Effector CD4-positive, alpha-beta T cell (primary cell): ENCODE results near the gene SPATA21.

Source experiments
- DNase-seq: peaks from one replicate; pipeline ENCODE4 v3.0.0-alpha.2; 2020

The SPATA21 gene

DNA sequence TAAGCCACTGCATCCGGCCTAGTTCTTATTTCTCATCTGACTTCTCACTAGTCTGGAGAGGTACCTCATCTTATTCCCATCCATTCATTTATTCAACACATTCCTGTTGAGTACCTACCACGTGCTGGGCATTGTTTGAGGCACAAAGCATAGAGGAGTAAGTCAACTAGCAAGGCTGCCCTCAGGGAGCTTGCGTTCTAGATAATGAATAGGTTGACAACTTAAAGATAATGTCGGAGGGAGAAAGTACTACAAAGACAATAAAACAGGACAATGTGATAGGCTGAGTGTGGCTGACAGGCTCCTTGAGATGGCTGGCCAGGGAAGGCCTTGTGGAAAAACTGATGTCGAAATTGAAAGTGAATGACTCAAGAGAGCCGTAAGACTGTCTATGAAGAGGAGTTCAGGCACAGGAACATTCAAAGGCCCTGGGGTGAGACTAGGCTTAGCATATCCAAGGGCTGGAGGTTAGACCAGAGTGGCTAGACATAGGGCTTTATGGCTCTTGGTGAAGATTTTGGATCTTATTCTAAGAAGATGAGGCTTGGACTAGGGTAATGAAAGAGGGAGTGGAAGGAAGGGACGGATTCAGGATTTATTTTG is 18.3 kb downstream of the SPATA21 start:
- no peak for DNase-seq

- no peak for DNase-seq
Observed at GRCh38 chr1:16413191-16413590, 24.0 kb downstream of the SPATA21 start.

GRCh38 chr1:16410803-16411202 is 26.4 kb downstream of the SPATA21 start:
- DNase-seq: no peak

DNA sequence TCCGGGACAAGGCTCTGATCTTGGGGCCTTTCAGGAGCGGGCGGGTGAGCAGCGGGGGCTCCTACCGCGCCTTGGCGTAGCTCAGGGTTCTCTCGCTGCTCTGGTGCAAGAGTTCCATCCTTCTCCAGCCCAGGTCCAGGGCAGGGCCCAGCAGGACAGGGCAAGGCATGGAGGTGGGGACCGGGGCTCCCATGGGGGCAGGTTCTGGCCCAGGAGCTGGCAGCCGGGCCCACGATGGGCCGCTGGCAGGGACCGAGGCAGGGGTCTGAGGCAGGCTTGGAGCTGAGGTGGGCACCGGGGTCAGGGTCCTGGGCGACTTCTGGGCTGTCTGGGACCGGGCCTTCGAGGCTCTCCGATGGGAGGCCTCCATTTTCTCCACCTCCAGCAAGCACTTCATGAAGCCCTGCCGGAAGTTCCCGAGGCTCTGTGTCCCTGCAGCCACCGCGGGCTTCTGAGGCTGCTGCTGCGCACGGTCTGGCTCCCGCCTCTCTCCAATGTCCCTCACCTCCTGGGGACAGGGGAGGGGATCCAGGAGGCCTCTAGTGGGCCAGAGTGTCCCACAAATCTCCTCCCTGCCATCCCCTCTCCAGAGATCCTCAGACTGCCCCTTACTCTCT is 27.6 kb downstream of the SPATA21 start:
- DNase-seq: no peak

DNA sequence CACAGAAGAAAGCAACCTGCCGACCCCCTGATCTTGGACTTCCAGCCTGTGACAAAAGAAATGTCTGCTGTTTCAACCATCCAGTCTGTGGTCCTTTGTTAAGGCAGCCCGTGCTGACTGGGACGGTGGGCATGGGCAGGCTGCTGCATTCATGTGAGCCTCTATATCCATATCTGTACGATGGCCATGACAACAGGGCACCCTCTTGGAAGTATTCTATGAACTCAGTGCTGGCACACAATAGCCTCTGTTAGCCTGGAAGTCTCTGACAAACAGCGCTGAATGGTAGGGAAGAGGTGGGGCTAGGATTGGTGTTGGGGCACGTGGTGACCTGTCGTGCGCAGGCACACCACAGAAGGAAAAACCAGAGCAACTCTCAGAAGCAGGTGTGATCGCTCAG is 30.4 kb downstream of the SPATA21 start:
- no peak for DNase-seq

DNA sequence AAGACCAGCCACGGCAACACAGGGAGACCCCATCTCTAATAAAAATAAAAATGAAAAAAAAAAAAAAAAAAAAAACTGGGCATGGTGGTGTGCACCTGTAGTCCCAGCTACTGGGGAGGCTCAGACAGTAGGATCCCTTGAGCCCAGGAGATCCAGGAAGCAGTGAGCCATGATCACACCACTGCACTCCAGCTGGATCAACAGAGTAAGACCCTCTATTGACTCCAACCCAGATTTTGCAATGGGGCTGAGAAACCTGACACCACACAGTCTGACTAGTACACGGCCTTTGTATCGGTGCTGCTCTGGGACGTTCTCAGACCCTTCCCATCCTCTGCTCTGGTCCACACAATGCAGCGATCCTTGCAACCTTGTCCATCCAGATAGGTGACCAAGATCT is 31.8 kb downstream of the SPATA21 start:
- no peak for DNase-seq

GRCh38 chr1:16402742-16403141 is 34.5 kb downstream of the SPATA21 start:
- no peak for DNase-seq

DNA sequence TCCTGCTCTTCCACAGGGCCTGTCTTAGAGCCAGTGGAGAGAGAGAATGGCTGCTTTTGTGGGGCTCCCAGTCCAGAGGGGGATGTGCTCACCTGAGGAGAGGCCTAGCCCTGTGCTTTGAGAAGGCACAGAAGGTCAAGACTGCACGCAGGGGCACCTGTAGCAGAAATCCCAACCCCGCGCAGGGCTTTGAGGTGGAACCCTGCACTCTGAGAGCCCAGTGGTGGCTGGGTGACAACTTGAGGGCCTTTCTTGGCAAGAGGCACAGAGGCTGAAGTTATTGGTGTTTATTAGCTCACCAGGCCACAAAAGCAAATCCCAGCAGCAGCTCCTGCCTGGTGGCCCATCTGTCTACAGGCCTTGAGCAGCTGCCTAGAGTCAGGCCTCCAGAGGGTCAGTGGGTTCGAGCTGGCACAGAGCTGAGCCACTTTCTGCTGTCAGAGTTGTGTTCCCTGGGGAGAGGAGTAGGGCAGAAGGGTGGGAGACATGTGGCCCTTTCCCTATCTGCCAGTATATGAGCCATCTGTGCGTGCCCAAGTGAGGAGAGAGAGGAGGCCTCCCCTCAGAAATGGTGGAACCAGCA is 38.8 kb downstream of the SPATA21 start:
- DNase-seq: no peak

DNA sequence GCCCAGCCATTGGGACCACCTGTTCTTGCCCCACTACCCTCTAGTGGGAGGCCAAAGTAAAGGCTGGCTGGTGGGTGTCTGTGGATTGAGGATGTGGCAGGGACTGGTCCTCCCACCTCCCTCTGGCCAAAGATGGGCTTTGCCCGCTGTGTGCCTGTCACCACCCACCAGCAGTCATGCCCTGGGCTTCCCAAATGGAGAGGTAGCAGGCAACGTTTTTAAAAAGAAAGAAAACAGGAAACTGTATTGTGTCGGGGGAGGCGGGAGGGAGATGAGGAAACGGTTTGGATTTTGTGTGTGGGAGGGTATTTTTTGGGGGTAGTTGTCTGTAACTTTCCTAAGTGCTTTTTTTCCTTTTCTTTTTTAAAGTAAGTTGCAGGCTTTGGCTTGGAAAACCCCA is 40.1 kb downstream of the SPATA21 start:
- no peak for DNase-seq

GRCh38 chr1:16396591-16396990 is 40.6 kb downstream of the SPATA21 start:
- no peak for DNase-seq

- DNase-seq: no peak
Observed at GRCh38 chr1:16394977-16395376, 42.2 kb downstream of the SPATA21 start.

DNA sequence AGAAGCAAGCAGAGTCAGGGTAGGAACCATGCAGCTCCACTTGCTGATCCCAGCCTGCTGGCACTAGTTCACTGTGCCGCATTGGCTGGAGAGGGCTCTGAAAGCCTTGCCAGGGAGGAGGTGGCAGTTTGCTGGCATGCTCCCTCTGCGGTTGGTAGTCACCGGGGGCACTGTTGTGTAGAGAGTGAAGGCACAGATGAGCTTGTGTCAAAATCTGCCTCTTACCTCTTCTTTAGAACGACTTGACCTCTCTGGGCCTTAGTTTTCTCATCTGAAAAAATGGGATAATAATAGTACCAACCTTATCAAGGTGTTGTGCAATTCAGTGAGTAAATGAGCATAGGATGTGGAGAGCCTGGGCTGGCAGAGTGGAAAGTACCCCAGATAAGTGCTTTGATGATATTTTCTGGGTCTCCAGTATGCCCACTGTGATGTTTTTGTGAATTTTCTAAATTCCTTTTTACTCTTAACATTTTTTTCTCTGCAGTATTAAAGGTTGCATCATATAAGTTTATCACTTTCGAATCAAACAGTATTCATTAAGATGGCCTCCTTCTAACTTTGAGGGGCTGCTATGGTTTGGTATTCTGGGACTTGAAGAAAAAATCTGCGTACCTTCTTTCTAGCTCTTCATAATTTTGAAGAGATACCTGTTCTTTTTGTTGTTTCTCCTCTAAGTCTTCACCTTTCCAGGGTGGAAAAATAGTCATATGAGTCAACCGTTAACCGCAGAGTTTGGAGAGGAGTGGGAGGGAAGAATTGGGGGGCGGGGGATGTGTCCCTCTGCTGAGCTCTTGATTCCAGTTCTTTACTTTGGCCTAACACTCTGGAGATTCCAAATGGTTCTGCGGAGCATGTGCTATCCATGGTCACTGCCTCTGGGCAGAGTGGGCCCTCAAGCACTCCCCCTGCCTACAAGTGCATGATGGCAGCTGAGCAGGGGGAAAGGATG is 43.4 kb downstream of the SPATA21 start:
- DNase-seq: no peak

DNA sequence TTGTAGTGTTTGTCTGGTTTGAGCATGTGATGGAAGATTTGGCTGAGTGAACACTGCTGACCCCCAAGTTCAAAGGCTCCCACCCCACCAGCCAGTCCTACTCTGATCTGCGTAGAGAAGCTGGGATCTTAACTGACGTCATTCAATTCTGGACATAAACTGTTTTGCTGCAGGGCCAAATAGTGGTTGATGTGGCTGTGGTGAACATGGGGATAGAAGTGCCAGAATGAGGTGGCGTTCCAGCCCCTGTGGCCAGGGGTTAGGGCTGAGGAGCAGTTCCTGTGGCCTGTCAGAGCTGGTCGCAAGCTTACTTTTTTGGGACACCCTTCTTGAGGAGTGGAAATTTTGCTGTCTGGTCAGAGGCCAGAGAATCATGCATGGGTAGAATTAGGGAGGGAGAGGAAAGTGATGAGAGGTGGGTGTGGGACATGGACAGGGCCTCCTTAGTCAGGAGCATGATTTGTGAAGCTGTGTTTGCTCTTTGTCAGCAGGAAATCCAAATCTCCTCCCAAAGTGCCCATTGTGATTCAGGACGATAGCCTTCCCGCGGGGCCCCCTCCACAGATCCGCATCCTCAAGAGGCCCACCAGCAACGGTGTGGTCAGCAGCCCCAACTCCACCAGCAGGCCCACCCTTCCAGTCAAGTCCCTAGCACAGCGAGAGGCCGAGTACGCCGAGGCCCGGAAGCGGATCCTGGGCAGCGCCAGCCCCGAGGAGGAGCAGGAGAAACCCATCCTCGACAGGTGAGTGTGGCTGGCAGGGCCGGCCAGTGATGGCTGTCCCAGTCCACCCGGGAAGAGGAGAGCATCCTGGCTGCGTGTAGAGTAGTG is 44.3 kb downstream of the SPATA21 start:
- DNase-seq: no peak

DNA sequence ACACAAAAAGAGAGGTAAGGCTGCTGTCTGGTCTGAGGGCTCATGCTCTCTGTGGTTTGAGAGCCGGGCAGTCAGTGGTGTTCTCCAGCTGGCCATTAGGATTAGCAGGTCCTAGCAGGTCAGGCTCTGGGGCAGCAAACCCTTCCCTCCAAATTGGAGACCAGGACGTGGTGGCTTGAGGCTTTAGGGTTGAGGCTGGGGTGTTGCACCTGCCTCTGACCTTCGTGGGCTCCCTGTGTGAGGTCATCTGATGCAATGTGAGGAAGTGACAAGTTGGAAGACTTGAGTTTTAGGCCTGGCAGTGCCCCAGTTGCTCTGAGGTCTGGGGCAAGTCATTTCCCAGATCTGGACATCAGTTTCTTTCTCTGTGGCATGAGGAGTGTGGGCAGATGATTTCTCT is 45.8 kb downstream of the SPATA21 start:
- DNase-seq: no peak

- DNase-seq: no peak
Observed at GRCh38 chr1:16387201-16388188, 49.7 kb downstream of the SPATA21 start.

- DNase-seq: no peak
Observed at GRCh38 chr1:16386454-16387113, 50.6 kb downstream of the SPATA21 start.

DNA sequence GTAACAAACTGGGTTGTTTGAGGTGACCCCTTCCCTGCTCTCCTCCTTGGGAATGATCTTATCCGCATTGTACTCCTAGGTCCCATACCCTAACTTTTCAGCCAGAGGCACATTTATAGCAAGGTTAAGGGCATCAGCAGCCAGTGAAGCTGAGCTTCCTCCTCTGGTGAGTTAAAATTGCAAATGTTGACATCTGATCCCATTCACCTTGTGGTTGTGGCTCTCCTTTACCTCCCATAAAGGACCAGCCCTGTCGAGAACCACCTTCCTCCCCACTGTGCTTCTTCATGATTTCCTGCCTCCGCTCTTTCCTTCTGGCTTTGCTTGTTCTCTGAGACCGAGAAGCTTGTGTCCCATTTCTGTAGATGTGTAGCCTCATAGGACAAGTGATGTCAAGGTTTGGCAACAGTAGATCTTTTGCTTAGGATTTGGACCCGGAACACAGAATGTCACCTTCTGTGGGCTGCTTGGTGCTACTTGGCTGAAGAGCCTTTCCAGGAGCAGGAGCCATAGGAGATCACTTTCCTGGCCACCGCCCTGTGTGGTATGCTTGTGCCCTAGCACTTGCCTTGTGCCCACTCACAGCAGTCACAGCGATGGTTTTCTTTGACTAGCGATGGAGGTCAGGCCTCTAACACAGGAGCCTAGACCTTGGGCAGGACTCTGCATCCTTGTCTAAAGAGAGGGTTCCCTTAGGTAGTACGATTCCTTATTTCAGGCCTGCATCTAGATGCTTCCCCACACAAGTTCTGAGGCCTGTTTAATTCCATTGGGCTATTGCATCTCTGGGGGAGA is 51.4 kb downstream of the SPATA21 start:
- DNase-seq: no peak

DNA sequence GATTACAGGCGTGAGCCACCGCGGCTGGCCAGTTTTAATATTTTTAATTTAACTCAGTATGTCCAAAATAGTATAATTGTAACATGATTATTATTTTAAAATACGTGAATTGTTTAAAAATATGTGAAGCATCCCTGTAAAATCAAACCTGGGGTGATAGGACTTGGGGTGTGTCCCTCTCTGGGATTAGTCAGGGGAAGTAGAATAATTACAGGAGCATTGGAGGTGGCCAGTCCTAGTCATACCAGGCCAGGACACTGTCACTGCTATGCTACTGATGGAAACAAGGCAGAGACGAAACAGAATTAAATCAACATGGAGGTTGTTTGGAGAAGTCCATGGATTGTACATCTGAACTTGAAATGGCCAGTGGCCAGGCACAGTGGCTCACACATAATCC is 53.3 kb downstream of the SPATA21 start:
- no peak for DNase-seq

DNA sequence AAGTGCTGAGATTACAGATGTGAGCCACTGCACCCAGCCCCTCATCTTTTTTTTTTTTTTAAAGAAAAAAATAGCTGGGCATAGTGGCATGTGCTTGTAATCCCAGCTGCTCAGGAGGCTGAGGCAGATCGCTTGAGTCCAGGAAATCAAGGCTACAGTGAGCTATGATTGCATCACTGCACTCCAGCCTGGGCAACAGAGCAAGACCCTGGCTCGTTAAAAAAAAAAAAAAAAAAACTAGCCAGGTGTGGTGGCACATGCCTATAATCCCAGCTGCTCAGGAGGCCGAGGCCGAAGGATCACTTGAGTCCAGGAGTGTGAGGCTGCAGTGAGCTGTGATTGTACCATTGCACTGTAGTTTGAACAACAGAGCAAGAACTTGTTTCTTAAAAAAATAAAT is 56.4 kb downstream of the SPATA21 start:
- no peak for DNase-seq

DNA sequence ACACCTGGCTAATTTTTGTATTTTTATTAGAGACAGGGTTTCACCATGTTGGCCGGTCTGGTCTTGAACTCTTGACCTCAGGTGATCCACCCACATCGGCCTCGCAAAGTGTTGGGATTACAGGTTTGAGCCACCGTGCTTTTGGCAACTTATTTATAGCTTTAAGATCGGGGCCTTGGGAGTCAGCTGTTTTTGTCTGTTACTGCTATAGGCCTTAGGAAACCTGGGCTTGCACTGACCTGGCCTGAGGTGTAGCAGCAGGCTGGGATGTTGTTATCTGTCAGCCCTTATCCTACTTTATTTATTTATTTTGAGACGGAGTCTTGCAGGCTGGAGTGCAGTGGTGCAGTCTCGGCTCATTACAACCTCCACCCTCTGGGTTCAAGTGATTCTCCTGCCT is 58.8 kb downstream of the SPATA21 start:
- DNase-seq: no peak
